OCI-LY1 (cell line): Measurements from ENCODE around the gene EEFSEC.

Experiments used
- EZH2 ChIP-seq: fragments of 200-600 bp; sonication (generic), shearing (Covaris generic); IDR thresholded peaks from 2 replicates; pipeline ENCODE4 v1.8.0; 2017; ENCODE audit warnings: borderline replicate concordance, mixed run types, mild to moderate bottlenecking, antibody characterized with exemption, low read length, moderate library complexity, mixed read lengths
- TF ChIP-seq, protein P1 (sequence below): fragments of 200-600 bp; sonication (generic), shearing (Covaris generic); IDR thresholded peaks from 2 replicates; pipeline ENCODE4 v1.5.1; 2017; ENCODE audit warnings: mild to moderate bottlenecking, antibody characterized with exemption, low read length, moderate library complexity, mixed read lengths

DNA sequence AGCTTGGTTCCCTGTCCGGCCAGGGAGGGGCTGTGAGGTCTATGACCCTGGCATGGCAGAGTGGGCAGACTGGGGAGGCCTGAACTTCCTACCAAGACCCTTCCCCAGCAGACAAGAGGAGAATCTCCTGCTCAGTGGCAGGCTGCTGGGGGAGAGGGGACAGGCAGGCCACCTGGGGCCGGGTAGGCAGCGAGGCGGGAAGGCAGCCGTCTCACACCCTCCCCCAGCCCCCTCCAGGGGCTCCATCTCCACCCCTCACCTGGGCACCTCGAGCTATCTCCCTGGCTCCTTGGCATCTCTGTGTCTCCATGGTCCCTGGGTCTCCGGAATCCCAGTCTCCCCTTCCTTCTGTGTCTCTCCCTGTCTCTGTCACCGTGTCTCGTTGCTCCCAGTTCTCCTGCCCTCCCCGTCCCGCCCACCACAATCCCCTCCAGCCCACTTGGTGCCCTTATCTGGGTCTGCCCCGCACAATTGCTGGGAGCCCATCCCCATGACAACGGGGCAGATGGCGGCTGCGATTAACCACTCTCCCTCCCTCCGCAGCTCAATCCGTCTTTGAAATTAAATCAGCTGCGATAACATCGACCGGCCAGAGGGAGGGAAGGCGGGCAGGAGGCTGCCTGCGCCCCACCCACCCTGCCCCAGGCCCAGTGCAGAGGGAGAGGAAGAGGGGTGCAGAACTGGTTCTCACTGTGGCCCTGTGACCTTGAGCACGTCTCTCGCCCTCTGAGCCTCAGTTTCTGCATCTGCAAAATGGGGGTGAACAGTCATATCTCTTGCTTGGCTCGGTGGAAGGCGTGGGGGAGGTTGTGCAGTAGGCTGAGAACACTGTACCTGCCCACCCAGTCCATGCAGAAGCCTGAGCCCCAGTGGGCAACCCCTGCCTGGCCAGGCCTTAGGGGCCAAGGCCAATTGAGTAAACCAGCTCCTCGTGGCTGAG lies 303.8 kb downstream of the EEFSEC start:
- TF ChIP-seq, protein P1, sequence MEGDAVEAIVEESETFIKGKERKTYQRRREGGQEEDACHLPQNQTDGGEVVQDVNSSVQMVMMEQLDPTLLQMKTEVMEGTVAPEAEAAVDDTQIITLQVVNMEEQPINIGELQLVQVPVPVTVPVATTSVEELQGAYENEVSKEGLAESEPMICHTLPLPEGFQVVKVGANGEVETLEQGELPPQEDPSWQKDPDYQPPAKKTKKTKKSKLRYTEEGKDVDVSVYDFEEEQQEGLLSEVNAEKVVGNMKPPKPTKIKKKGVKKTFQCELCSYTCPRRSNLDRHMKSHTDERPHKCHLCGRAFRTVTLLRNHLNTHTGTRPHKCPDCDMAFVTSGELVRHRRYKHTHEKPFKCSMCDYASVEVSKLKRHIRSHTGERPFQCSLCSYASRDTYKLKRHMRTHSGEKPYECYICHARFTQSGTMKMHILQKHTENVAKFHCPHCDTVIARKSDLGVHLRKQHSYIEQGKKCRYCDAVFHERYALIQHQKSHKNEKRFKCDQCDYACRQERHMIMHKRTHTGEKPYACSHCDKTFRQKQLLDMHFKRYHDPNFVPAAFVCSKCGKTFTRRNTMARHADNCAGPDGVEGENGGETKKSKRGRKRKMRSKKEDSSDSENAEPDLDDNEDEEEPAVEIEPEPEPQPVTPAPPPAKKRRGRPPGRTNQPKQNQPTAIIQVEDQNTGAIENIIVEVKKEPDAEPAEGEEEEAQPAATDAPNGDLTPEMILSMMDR: no peak
- TF ChIP-seq EZH2: no peak
